HEK293 (cell line): Measurements from ENCODE around the gene EIF3B.
A peak's percentile ranks its signal among the peaks of the same experiment; 100 is the strongest.

ENCODE experiments used
- CTCF ChIA-PET: fragments of 350-600 bp; formaldehyde crosslinking; extraction: SDS; loops from one replicate; lab custom pipeline; 2021; ENCODE audit warnings: antibody characterized with exemption; lab: Yijun Ruan, JAX
- POLR2A ChIA-PET: fragments of 300-600 bp; formaldehyde crosslinking; extraction: SDS; loops from one replicate; lab custom pipeline; 2020; ENCODE audit warnings: antibody characterized with exemption, inconsistent platforms; lab: Yijun Ruan, JAX
- H3K27ac ChIP-seq: fragments of 200-500 bp; sonication (Bioruptor generic); 2 replicates; pipeline ENCODE4 v1.5.1; 2014; ENCODE audit warnings: low read depth, low read length, control low read depth, inconsistent platforms; ENCODE audit errors: extremely low read depth
- H3K36me3 ChIP-seq, 2 experiments: fragments of 200-500 bp in 1 of 2; sonication (Bioruptor generic) in 1 of 2; 1 replicate in 1 of 2; 2 replicates in 1 of 2; pipeline ENCODE4 v1.5.1; 2014 to 2017; ENCODE audit warnings: inconsistent platforms in 2 of 2, low read length in 2 of 2; ENCODE audit not compliant: control insufficient read depth in 2 of 2, insufficient read depth in 1 of 2
- H3K4me1 ChIP-seq: fragments of 200-500 bp; sonication (Bioruptor generic); 2 replicates; pipeline ENCODE4 v1.5.1; 2014; ENCODE audit warnings: mild to moderate bottlenecking, low read length, inconsistent platforms; ENCODE audit not compliant: control insufficient read depth, insufficient read depth
- H3K4me3 ChIP-seq: 2 replicates; pipeline ENCODE4 v1.5.1; 2011; ENCODE audit warnings: low read depth, mild to moderate bottlenecking, control low read depth, low read length, moderate library complexity
- H3K9me3 ChIP-seq: fragments of 200-500 bp; sonication (Bioruptor generic); 2 replicates; pipeline ENCODE4 v1.5.1; 2014; ENCODE audit warnings: low read depth, low read length, inconsistent platforms; ENCODE audit not compliant: control insufficient read depth, insufficient read depth
- EGR2 ChIP-seq: fragments of 450-650 bp; formaldehyde crosslinking; IDR thresholded peaks from 2 replicates; pipeline ENCODE4 v1.5.1; 2016; ENCODE audit warnings: low read depth, missing biosample characterization, missing genetic modification characterization
- MEIS1 ChIP-seq: sonication (generic); formaldehyde crosslinking; IDR thresholded peaks from 2 replicates; pipeline ENCODE4 v1.8.1; 2022; ENCODE audit warnings: missing genetic modification reagents, mild to moderate bottlenecking, borderline replicate concordance
- SCRT1 ChIP-seq: fragments of 450-650 bp; formaldehyde crosslinking; IDR thresholded peaks from 2 replicates; pipeline ENCODE4 v1.5.1; 2016; ENCODE audit warnings: missing biosample characterization, missing genetic modification characterization, borderline replicate concordance
- ZBTB17 ChIP-seq: fragments of 450-650 bp; formaldehyde crosslinking; IDR thresholded peaks from 2 replicates; pipeline ENCODE4 v1.5.1; 2016; ENCODE audit warnings: missing biosample characterization, missing genetic modification characterization
- ZFHX2 ChIP-seq: fragments of 450-650 bp; formaldehyde crosslinking; conservative IDR thresholded peaks from 2 replicates; pipeline ENCODE4 v1.5.1; 2016; ENCODE audit warnings: missing biosample characterization, missing genetic modification characterization
- ZNF112 ChIP-seq: fragments of 450-650 bp; formaldehyde crosslinking; IDR thresholded peaks from 2 replicates; pipeline ENCODE4 v1.5.0; 2017; ENCODE audit warnings: missing biosample characterization, missing genetic modification characterization
- ZNF146 ChIP-seq: fragments of 450-650 bp; formaldehyde crosslinking; IDR thresholded peaks from 2 replicates; pipeline ENCODE4 v1.5.1; 2016; ENCODE audit warnings: missing biosample characterization, missing genetic modification characterization
- ZNF184 ChIP-seq: fragments of 450-650 bp; IDR thresholded peaks from 2 replicates; pipeline ENCODE4 v1.5.1; 2018; ENCODE audit warnings: missing biosample characterization, mild to moderate bottlenecking, missing genetic modification characterization
- ZNF266 ChIP-seq: fragments of 450-650 bp; formaldehyde crosslinking; IDR thresholded peaks from 2 replicates; pipeline ENCODE4 v1.5.1; 2016; ENCODE audit warnings: missing biosample characterization, missing genetic modification characterization, low read depth
- ZNF335 ChIP-seq: fragments of 450-650 bp; formaldehyde crosslinking; conservative IDR thresholded peaks from 2 replicates; pipeline ENCODE4 v1.5.1; 2016; ENCODE audit warnings: missing biosample characterization, missing genetic modification characterization
- ZNF423 ChIP-seq: fragments of 450-650 bp; formaldehyde crosslinking; IDR thresholded peaks from 2 replicates; pipeline ENCODE4 v1.5.1; 2016; ENCODE audit warnings: missing biosample characterization, missing genetic modification characterization
- ZNF510 ChIP-seq: fragments of 450-650 bp; formaldehyde crosslinking; IDR thresholded peaks from 2 replicates; pipeline ENCODE4 v1.5.1; 2018; ENCODE audit warnings: mild to moderate bottlenecking, missing genetic modification characterization, missing biosample characterization; ENCODE audit not compliant: insufficient replicate concordance
- ZNF514 ChIP-seq: fragments of 450-650 bp; formaldehyde crosslinking; IDR thresholded peaks from 2 replicates; pipeline ENCODE4 v1.5.1; 2016; ENCODE audit warnings: missing biosample characterization, missing genetic modification characterization
- ZNF571 ChIP-seq: fragments of 450-650 bp; formaldehyde crosslinking; IDR thresholded peaks from 2 replicates; pipeline ENCODE4 v1.5.0; 2017; ENCODE audit warnings: missing biosample characterization, missing genetic modification characterization
- ZNF654 ChIP-seq: fragments of 450-650 bp; formaldehyde crosslinking; IDR thresholded peaks from 2 replicates; pipeline ENCODE4 v1.5.1; 2016; ENCODE audit warnings: low read depth, missing biosample characterization, missing genetic modification characterization
- ZNF670 ChIP-seq: fragments of 450-650 bp; formaldehyde crosslinking; IDR thresholded peaks from 2 replicates; pipeline ENCODE4 v1.5.1; 2016; ENCODE audit warnings: missing biosample characterization, missing genetic modification characterization, low read depth
- ZNF768 ChIP-seq: fragments of 450-650 bp; formaldehyde crosslinking; IDR thresholded peaks from 2 replicates; pipeline ENCODE4 v1.5.1; 2018; ENCODE audit warnings: missing biosample characterization, mild to moderate bottlenecking, missing genetic modification characterization
- TF ChIP-seq, protein P1 (sequence below): fragments of 450-650 bp; formaldehyde crosslinking; IDR thresholded peaks from 2 replicates; pipeline ENCODE4 v1.5.1; 2016; ENCODE audit warnings: missing biosample characterization, missing genetic modification characterization
- TF ChIP-seq, protein P2 (sequence below): fragments of 450-650 bp; formaldehyde crosslinking; IDR thresholded peaks from 2 replicates; pipeline ENCODE4 v1.5.0; 2017; ENCODE audit warnings: missing biosample characterization, missing genetic modification characterization, borderline replicate concordance
- TF ChIP-seq, protein P3 (sequence below): fragments of 450-650 bp; formaldehyde crosslinking; IDR thresholded peaks from 2 replicates; pipeline ENCODE4 v1.5.1; 2016; ENCODE audit warnings: missing biosample characterization, missing genetic modification characterization, low read depth

EIF3B gene

GRCh38 chr7:2307690-2308107, 46.9 kb upstream of the EIF3B start:
- TF ChIP-seq ZNF768 (tag by site-specific recombination) (no peak), EGR2 (tag by site-specific recombination) (peak; percentile 71), ZFHX2 (peak; percentile 53)
- TF ChIP-seq, all 188 proteins: peak for 2
- H3K27ac ChIP-seq, result no peak overlapping the region
- ChIA-PET POLR2A (no interaction called here), CTCF (no interaction called here)
- no peaks in the 10 kb centered on the region for H3K9me3 ChIP-seq
- H3K4me1 ChIP-seq, result no peaks in the 10 kb centered on the region
- H3K36me3 ChIP-seq, result no peaks in the 10 kb centered on the region
- H3K4me3 ChIP-seq, result no peak overlapping the region

DNA sequence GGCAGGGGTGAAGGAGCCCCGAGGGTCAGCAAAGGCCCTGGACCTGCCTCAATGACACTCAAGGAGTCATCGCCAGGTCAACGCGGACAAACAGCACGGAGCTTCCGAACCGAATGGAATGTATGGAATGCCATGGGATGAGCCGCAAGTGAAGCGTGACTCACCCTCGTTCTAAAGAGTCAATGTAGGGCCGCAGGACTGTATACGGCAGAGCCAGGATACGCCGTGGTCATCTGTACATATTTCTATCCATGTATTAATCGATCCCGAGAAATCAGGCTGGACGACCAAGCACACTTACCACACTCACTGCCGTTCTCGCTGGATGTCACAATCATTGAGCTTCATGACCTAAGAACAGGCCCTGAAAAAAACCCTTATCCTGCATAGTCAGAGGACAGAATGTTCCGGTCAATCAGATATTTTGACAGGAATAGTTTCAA, 44.7 kb upstream of the EIF3B start:
- no peaks in the 10 kb centered on the region for H3K36me3 ChIP-seq
- TF ChIP-seq MEIS1 (no peak), ZNF670 (tag by site-specific recombination) (no peak), ZNF571 (tag by site-specific recombination) (no peak), ZNF146 (tag by site-specific recombination) (no peak), ZNF423 (tag by site-specific recombination) (no peak), ZNF514 (tag by site-specific recombination) (no peak)
- TF ChIP-seq, all 188 proteins: peak for 0
- no peaks in the 10 kb centered on the region for H3K4me1 ChIP-seq
- ChIA-PET POLR2A (interaction anchor here (0.8 kb wide), 1 partner anchor 68 kb away, joined by 3 read pairs; the partner anchor contains the start of genes MRM2 and NUDT1), CTCF (interaction anchor here (0.6 to 1.2 kb wide), 5 partner anchors 22 to 767 kb away, joined by 3 to 5 read pairs (median 3); no protein-coding TSS in a partner anchor)
- no peaks in the 10 kb centered on the region for H3K9me3 ChIP-seq
- H3K27ac ChIP-seq, result no peak overlapping the region
- 0 out of 2 replicates have a peak overlapping the region, but pooled peaks have one; percentile 9 for H3K4me3 ChIP-seq

- no peaks in the 10 kb centered on the region for H3K36me3 ChIP-seq
- no peaks in the 10 kb centered on the region for H3K4me1 ChIP-seq
- H3K27ac ChIP-seq, result no peak overlapping the region
- POLR2A ChIA-PET, result no interaction called here
- CTCF ChIA-PET, result no interaction called here
- H3K9me3 ChIP-seq, result no peaks in the 10 kb centered on the region
- TF ChIP-seq SCRT1 (tag by site-specific recombination) (no peak), ZBTB17 (tag by site-specific recombination) (no peak), ZNF768 (tag by site-specific recombination) (no peak), ZNF510 (no peak), ZNF184 (no peak), ZNF654 (tag by site-specific recombination) (no peak), ZNF112 (tag by site-specific recombination) (no peak), ZNF335 (tag by site-specific recombination) (no peak), ZNF266 (tag by site-specific recombination) (no peak)
- TF ChIP-seq, protein P1, sequence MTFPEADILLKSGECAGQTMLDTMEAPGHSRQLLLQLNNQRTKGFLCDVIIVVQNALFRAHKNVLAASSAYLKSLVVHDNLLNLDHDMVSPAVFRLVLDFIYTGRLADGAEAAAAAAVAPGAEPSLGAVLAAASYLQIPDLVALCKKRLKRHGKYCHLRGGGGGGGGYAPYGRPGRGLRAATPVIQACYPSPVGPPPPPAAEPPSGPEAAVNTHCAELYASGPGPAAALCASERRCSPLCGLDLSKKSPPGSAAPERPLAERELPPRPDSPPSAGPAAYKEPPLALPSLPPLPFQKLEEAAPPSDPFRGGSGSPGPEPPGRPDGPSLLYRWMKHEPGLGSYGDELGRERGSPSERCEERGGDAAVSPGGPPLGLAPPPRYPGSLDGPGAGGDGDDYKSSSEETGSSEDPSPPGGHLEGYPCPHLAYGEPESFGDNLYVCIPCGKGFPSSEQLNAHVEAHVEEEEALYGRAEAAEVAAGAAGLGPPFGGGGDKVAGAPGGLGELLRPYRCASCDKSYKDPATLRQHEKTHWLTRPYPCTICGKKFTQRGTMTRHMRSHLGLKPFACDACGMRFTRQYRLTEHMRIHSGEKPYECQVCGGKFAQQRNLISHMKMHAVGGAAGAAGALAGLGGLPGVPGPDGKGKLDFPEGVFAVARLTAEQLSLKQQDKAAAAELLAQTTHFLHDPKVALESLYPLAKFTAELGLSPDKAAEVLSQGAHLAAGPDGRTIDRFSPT, result no peak
- TF ChIP-seq, protein P2, sequence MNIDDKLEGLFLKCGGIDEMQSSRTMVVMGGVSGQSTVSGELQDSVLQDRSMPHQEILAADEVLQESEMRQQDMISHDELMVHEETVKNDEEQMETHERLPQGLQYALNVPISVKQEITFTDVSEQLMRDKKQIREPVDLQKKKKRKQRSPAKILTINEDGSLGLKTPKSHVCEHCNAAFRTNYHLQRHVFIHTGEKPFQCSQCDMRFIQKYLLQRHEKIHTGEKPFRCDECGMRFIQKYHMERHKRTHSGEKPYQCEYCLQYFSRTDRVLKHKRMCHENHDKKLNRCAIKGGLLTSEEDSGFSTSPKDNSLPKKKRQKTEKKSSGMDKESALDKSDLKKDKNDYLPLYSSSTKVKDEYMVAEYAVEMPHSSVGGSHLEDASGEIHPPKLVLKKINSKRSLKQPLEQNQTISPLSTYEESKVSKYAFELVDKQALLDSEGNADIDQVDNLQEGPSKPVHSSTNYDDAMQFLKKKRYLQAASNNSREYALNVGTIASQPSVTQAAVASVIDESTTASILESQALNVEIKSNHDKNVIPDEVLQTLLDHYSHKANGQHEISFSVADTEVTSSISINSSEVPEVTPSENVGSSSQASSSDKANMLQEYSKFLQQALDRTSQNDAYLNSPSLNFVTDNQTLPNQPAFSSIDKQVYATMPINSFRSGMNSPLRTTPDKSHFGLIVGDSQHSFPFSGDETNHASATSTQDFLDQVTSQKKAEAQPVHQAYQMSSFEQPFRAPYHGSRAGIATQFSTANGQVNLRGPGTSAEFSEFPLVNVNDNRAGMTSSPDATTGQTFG (tag by site-specific recombination), result no peak
- TF ChIP-seq, protein P3, sequence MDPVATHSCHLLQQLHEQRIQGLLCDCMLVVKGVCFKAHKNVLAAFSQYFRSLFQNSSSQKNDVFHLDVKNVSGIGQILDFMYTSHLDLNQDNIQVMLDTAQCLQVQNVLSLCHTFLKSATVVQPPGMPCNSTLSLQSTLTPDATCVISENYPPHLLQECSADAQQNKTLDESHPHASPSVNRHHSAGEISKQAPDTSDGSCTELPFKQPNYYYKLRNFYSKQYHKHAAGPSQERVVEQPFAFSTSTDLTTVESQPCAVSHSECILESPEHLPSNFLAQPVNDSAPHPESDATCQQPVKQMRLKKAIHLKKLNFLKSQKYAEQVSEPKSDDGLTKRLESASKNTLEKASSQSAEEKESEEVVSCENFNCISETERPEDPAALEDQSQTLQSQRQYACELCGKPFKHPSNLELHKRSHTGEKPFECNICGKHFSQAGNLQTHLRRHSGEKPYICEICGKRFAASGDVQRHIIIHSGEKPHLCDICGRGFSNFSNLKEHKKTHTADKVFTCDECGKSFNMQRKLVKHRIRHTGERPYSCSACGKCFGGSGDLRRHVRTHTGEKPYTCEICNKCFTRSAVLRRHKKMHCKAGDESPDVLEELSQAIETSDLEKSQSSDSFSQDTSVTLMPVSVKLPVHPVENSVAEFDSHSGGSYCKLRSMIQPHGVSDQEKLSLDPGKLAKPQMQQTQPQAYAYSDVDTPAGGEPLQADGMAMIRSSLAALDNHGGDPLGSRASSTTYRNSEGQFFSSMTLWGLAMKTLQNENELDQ (tag by site-specific recombination), result no peak
- no peak overlapping the region for H3K4me3 ChIP-seq
These were observed 42.2 kb upstream of the EIF3B start for GRCh38 chr7:2312267-2312929.
